ENCODE results near the gene AGMO. TPM values are rescaled to one million over a fixed set of nuclear protein-coding genes. Genes with fewer than 3 reads are reported as not detected.
A peak's percentile ranks its signal among the peaks of the same experiment; 100 is the strongest.

Gene AGMO
- total and polyA plus RNA-seq, 2 donors from 2014 or later = 1.4 to 4.5 TPM

- FAIRE-seq = no peak
- no peaks in the 10 kb centered on the region for H3K4me1 ChIP-seq (ENCODE audit: control insufficient read depth in 2 of 3, insufficient read depth in 2 of 3, low read depth in 1 of 3, low read length in 3 of 3)
- H3K9me3 ChIP-seq (ENCODE audit: control insufficient read depth in 2 of 3, insufficient read depth in 1 of 3, low read length in 3 of 3) = no peaks in the 10 kb centered on the region
- no peak for TF ChIP-seq CTCF (IDR thresholded peaks at IDR 0.05; ENCODE audit: borderline replicate concordance, extremely low read depth, insufficient read depth)
- intact Hi-C loops (cut with DNase I) = no loop called here
- H3K36me3 ChIP-seq (ENCODE audit: control insufficient read depth in 2 of 3, insufficient read depth in 3 of 3, low read length in 3 of 3) = no peaks in the 10 kb centered on the region
- H3K9ac ChIP-seq (ENCODE audit: low read length in 3 of 3) = no peak overlapping the region
- DNase-seq = peak in 1 of 5 donors; percentile 6
- H3K4me3 ChIP-seq (ENCODE audit: low read length in 3 of 3) = no peak overlapping the region
- no peaks in the 10 kb centered on the region for H3K27me3 ChIP-seq (ENCODE audit: control insufficient read depth, insufficient read depth, low read length)
- no peak overlapping the region for H3K27ac ChIP-seq (ENCODE audit: low read depth in 2 of 2, low read length in 2 of 2)
Measured at GRCh38 chr7:15204421-15204820, 357.4 kb downstream of the AGMO start.

GRCh38 chr7:15199482-15199881 is 362.3 kb downstream of the AGMO start:
- Histone ChIP-seq H3K9me3 (ENCODE audit: control insufficient read depth in 2 of 3, insufficient read depth in 1 of 3, low read length in 3 of 3) (no peaks in the 10 kb centered on the region), H3K36me3 (ENCODE audit: control insufficient read depth in 2 of 3, insufficient read depth in 3 of 3, low read length in 3 of 3) (no peaks in the 10 kb centered on the region), H3K27me3 (ENCODE audit: control insufficient read depth, insufficient read depth, low read length) (no peaks in the 10 kb centered on the region), H3K27ac (ENCODE audit: low read depth in 2 of 2, low read length in 2 of 2) (no peak overlapping the region), H3K9ac (ENCODE audit: low read length in 3 of 3) (no peak overlapping the region), H3K4me1 (ENCODE audit: control insufficient read depth in 2 of 3, insufficient read depth in 2 of 3, low read depth in 1 of 3, low read length in 3 of 3) (no peaks in the 10 kb centered on the region), H3K4me3 (ENCODE audit: low read length in 3 of 3) (no peak overlapping the region)
- FAIRE-seq = no peak
- peak in 2 of 5 donors; percentile 23 to 47 for DNase-seq
- intact Hi-C loops (cut with DNase I) = no loop called here
- TF ChIP-seq CTCF (IDR thresholded peaks at IDR 0.05; ENCODE audit: borderline replicate concordance, extremely low read depth, insufficient read depth) = no peak

DNA sequence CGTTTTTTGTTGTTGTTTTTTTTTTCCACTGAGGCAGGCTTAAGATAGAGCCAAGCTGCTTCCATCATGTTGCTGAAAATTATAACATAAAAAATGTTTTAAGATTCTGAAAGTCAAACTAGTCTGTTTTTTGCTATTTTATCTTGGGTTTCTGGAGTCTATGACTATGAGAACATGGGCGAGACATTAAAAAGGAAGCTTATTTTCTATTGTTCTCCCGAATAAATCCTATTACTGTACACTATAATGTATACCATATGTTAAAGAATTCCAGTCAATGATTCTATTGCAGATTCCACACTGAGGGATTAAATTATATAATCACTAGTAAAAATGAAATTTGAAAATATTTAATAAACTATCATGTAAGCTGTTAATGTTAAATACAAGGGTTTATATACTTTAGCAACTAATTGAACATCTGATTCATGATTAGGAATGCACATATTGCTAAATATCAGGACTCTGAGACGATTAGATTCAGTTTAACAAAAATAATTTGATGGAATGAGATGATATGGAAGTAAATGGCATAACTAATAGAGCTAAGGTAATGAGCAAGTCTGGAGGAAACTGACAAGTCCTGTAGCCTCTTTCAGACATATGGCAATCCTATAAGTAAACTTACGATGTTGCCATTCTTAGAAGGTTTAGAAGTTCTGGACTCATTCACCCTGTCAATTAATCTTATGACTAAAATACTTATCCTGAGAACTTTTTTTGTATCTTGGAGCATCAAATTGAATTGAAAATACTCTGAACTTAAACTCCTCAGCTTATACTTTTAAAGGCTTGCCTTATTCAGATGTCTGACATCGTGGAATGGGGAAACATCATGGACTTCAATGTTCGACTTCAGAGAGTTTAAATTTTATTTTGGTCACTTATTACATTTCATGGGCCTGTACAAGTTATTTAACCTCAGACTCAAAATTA is 364.5 kb downstream of the AGMO start:
- no peaks in the 10 kb centered on the region for H3K27me3 ChIP-seq (ENCODE audit: control insufficient read depth, insufficient read depth, low read length)
- no peak overlapping the region for H3K9ac ChIP-seq (ENCODE audit: low read length in 3 of 3)
- H3K9me3 ChIP-seq (ENCODE audit: control insufficient read depth in 2 of 3, insufficient read depth in 1 of 3, low read length in 3 of 3) = no peaks in the 10 kb centered on the region
- intact Hi-C loops (cut with DNase I) = no loop called here
- no peaks in the 10 kb centered on the region for H3K36me3 ChIP-seq (ENCODE audit: control insufficient read depth in 2 of 3, insufficient read depth in 3 of 3, low read length in 3 of 3)
- no peak overlapping the region for H3K4me3 ChIP-seq (ENCODE audit: low read length in 3 of 3)
- no peak for DNase-seq
- no peak for TF ChIP-seq CTCF (IDR thresholded peaks at IDR 0.05; ENCODE audit: borderline replicate concordance, extremely low read depth, insufficient read depth)
- FAIRE-seq = peak; percentile 15
- no peaks in the 10 kb centered on the region for H3K4me1 ChIP-seq (ENCODE audit: control insufficient read depth in 2 of 3, insufficient read depth in 2 of 3, low read depth in 1 of 3, low read length in 3 of 3)
- no peak overlapping the region for H3K27ac ChIP-seq (ENCODE audit: low read depth in 2 of 2, low read length in 2 of 2)

Data from kidney (tissue), 14 donors.